H9 (cell line): ENCODE results near the gene TENM4. TPM values are rescaled to one million over a fixed set of nuclear protein-coding genes. Genes with fewer than 3 reads are reported as not detected.

Experiments
- DNase-seq: peaks from one replicate; pipeline ENCODE4 v3.0.0-alpha.2; 2017
- H2AFZ ChIP-seq: one replicate; pipeline ENCODE4 v1.6.1; 2013; ENCODE audit warnings: mild to moderate bottlenecking, low read length, control low read depth, moderate library complexity
- H2AK5ac ChIP-seq: 2 replicates; pipeline ENCODE4 v1.6.1; 2013; ENCODE audit warnings: low read length, control low read depth, mixed read lengths; ENCODE audit not compliant: insufficient read length
- H2BK120ac ChIP-seq: one replicate; pipeline ENCODE4 v1.6.1; 2013; ENCODE audit warnings: low read depth, mild to moderate bottlenecking, low read length, control low read depth, inconsistent platforms; ENCODE audit not compliant: poor library complexity, severe bottlenecking
- H2BK12ac ChIP-seq: 2 replicates; pipeline ENCODE4 v1.6.1; 2013; ENCODE audit warnings: low read length, control low read depth, mixed read lengths, low read depth; ENCODE audit not compliant: insufficient read length
- H2BK15ac ChIP-seq: 2 replicates; pipeline ENCODE4 v1.6.1; 2013; ENCODE audit warnings: low read depth, low read length, control low read depth
- H2BK20ac ChIP-seq: one replicate; pipeline ENCODE4 v1.6.1; 2013; ENCODE audit warnings: low read depth, mild to moderate bottlenecking, low read length, control low read depth, inconsistent platforms; ENCODE audit not compliant: poor library complexity, severe bottlenecking
- H2BK5ac ChIP-seq: 2 replicates; pipeline ENCODE4 v1.6.1; 2013; ENCODE audit warnings: low read length, control low read depth, mixed read lengths; ENCODE audit not compliant: insufficient read length
- H3K14ac ChIP-seq: 2 replicates; pipeline ENCODE4 v1.6.1; 2013; ENCODE audit warnings: low read length, control low read depth; ENCODE audit not compliant: insufficient read depth
- H3K18ac ChIP-seq: 2 replicates; pipeline ENCODE4 v1.6.1; 2013; ENCODE audit warnings: low read depth, mild to moderate bottlenecking, mixed read lengths, low read length, control low read depth; ENCODE audit not compliant: insufficient read length
- H3K23ac ChIP-seq: 2 replicates; pipeline ENCODE4 v1.6.1; 2013; ENCODE audit warnings: low read length, control low read depth, mixed read lengths, low read depth; ENCODE audit not compliant: insufficient read length
- H3K23me2 ChIP-seq: 2 replicates; pipeline ENCODE4 v1.6.1; 2013; ENCODE audit warnings: low read depth, mild to moderate bottlenecking, mixed read lengths, low read length, control low read depth; ENCODE audit not compliant: insufficient read length, poor library complexity, severe bottlenecking
- H3K27ac ChIP-seq: 2 replicates; pipeline ENCODE4 v1.5.1; 2013; ENCODE audit warnings: low read length, control low read depth, mixed read lengths, low read depth; ENCODE audit not compliant: insufficient read length
- H3K27me3 ChIP-seq: 2 replicates; pipeline ENCODE4 v1.6.1; 2013; ENCODE audit warnings: low read length, control low read depth, inconsistent platforms; ENCODE audit not compliant: insufficient read depth
- H3K4ac ChIP-seq: 2 replicates; pipeline ENCODE4 v1.6.1; 2013; ENCODE audit warnings: low read depth, mild to moderate bottlenecking, control low read depth, inconsistent platforms, low read length, moderate library complexity
- H3K4me1 ChIP-seq: 2 replicates; pipeline ENCODE4 v1.6.1; 2013; ENCODE audit warnings: low read length, control low read depth, inconsistent platforms; ENCODE audit not compliant: insufficient read depth
- H3K4me2 ChIP-seq: 2 replicates; pipeline ENCODE4 v1.6.1; 2013; ENCODE audit warnings: low read length, control low read depth, mixed read lengths; ENCODE audit not compliant: insufficient read length, insufficient read depth
- H3K56ac ChIP-seq: 2 replicates; pipeline ENCODE4 v1.6.1; 2013; ENCODE audit warnings: low read depth, mild to moderate bottlenecking, mixed read lengths, low read length, control low read depth; ENCODE audit not compliant: insufficient read length
- H3K79me1 ChIP-seq: 2 replicates; pipeline ENCODE4 v1.6.1; 2013; ENCODE audit warnings: low read depth, mild to moderate bottlenecking, moderate library complexity, low read length, control low read depth, inconsistent platforms; ENCODE audit not compliant: insufficient read depth, poor library complexity, severe bottlenecking
- H3K79me2 ChIP-seq: 2 replicates; pipeline ENCODE4 v1.6.1; 2013; ENCODE audit warnings: low read length, control low read depth, inconsistent platforms; ENCODE audit not compliant: insufficient read depth
- H3K9ac ChIP-seq: 2 replicates; pipeline ENCODE4 v1.6.1; 2013; ENCODE audit warnings: low read length, control low read depth, mixed read lengths; ENCODE audit not compliant: insufficient read length; ENCODE audit errors: extremely low read depth
- H3K9me3 ChIP-seq: one replicate; pipeline ENCODE4 v1.6.1; 2013; ENCODE audit warnings: low read depth, low read length, inconsistent platforms; ENCODE audit not compliant: control insufficient read depth
- H3T11ph ChIP-seq: one replicate; pipeline ENCODE4 v1.6.1; 2013; ENCODE audit warnings: mild to moderate bottlenecking, low read length, control low read depth, inconsistent platforms
- H4K20me1 ChIP-seq: one replicate; pipeline ENCODE4 v1.6.1; 2013; ENCODE audit not compliant: control insufficient read depth, insufficient read length, insufficient read depth
- H4K5ac ChIP-seq: 2 replicates; pipeline ENCODE4 v1.6.1; 2013; ENCODE audit warnings: low read depth, mild to moderate bottlenecking, mixed read lengths, low read length, control low read depth; ENCODE audit not compliant: insufficient read length
- H4K8ac ChIP-seq: replicated peaks from 2 replicates; pipeline ENCODE4 v1.6.1; 2013; ENCODE audit warnings: low read length, control low read depth, mixed read lengths, low read depth; ENCODE audit not compliant: insufficient read length
- H4K91ac ChIP-seq: 2 replicates; pipeline ENCODE4 v1.6.1; 2013; ENCODE audit warnings: low read depth, mild to moderate bottlenecking, moderate library complexity, mixed read lengths, low read length, control low read depth; ENCODE audit not compliant: insufficient read length
- H3K27ac Mint-ChIP-seq, 3 experiments: 2 replicates in 2 of 3; 3 replicates in 1 of 3; pipeline ENCODE4 v1.8.0; 2020 to 2021; ENCODE audit warnings: mixed read lengths in 3 of 3, mild to moderate bottlenecking in 1 of 3, moderate library complexity in 1 of 3
- H3K27me3 Mint-ChIP-seq: 2 replicates; pipeline ENCODE4 v1.8.0; 2021; ENCODE audit warnings: low read depth, mild to moderate bottlenecking, moderate library complexity, mixed read lengths
- H3K36me3 Mint-ChIP-seq, 3 experiments: 2 replicates in 2 of 3; 3 replicates in 1 of 3; pipeline ENCODE4 v1.8.0; 2020 to 2021; ENCODE audit warnings: low read depth in 3 of 3, mixed read lengths in 3 of 3; ENCODE audit not compliant: insufficient read depth in 1 of 3
- H3K4me1 Mint-ChIP-seq, 2 experiments: 2 replicates each; pipeline ENCODE4 v1.8.0; 2020; ENCODE audit warnings: mixed read lengths in 2 of 2
- H3K4me3 Mint-ChIP-seq, 2 experiments: 2 replicates in 1 of 2; 3 replicates in 1 of 2; pipeline ENCODE4 v1.8.0; 2020 to 2021; ENCODE audit warnings: mild to moderate bottlenecking in 2 of 2, mixed read lengths in 2 of 2, moderate library complexity in 1 of 2
- H3K9me3 Mint-ChIP-seq, 2 experiments: 2 replicates in 1 of 2; 3 replicates in 1 of 2; pipeline ENCODE4 v1.8.0; 2020; ENCODE audit warnings: mild to moderate bottlenecking in 2 of 2, mixed read lengths in 2 of 2, moderate library complexity in 1 of 2
- WGBS: extraction: QIAGEN DNeasy Blood & Tissue Kit; methylation state at CpG from one replicate; pipeline ENCODE4 v1.1.7; 2013; ENCODE audit warnings: missing lambda C conversion rate, low lambda C conversion rate, mixed read lengths; ENCODE audit not compliant: insufficient read length; ENCODE audit errors: extremely low coverage; 5-methylcytosine and 5-hydroxymethylcytosine counted together
- total RNA-seq: library from RNA; stranded (reverse); gene quantifications from 2 replicates; pipeline ENCODE4 v1.2.1, GENCODE V29; 2021
- TF ChIP-seq, protein P1 (sequence below): fragments of 200-600 bp; sonication (generic); conservative IDR thresholded peaks from 3 replicates; pipeline ENCODE4 v1.8.0; 2021; ENCODE audit warnings: antibody characterized with exemption, mild to moderate bottlenecking

Gene TENM4
- total RNA-seq, 1 experiment from 2014 or later, result 4.6 TPM

DNA sequence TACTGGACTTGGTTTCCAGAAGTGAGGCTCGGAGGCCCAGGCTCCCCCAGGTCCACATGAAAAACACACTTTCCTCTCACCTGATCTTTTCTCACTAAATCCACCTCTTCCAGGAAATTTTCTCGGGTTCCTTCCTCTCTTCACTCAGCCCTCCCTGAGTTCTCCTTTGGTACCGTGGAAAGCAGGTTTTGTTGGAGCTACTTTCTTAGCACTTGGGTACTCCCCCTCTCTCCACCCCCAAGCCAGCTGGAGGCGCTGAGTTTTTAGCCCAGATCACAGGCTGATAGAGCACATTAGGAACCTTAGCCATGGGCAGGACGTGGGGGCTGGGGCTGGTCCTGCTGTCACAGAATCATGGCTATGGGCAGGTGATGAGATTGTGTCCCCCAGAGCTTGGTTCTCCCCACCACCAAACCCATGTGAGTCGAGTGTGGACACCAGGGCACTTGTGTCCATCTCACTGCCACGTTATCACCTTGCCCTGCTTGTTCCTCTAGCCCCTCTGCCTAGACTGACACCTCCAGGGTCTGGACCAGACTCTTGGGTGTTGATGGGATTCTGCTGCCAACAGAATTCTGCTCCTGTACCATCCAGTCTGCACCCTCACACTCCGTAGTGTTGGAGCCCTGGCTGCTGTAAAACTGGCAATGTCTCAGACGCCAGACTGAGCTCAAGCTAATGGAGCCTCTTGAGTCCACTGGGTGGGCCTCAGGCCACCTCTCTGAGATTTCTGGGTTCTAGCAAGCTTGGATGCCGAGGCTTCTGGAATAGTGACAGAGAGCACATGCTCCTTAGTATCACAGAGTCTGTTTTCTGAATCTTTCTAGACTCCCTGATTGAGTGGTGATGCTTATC lies 791.2 kb downstream of the TENM4 start:
- no peak overlapping the region for H2AK5ac ChIP-seq
- DNase-seq, result no peak

More for the DNA sequence above, 791.2 kb downstream of the TENM4 start:
- no peak overlapping the region for H3K23ac ChIP-seq
- H3K14ac ChIP-seq, result no peak overlapping the region; the same call in 1 of the 2 replicates
- no peak overlapping the region for H2BK120ac ChIP-seq
- Mint-ChIP-seq H3K4me1 (peaks cover 19 to 27% of the 10 kb centered on the region in 2 experiments), H3K4me3 (no peak overlapping the region), H3K27ac (no peak overlapping the region; a peak in 1 of 7 replicates), H3K27me3 (peaks cover 3% of the 10 kb centered on the region; the same call in 1 of the 2 replicates), H3K36me3 (no peaks in the 10 kb centered on the region), H3K9me3 (no peaks in the 10 kb centered on the region)
- no peak overlapping the region for H3T11ph ChIP-seq
- H4K91ac ChIP-seq, result no peak overlapping the region
- H2BK5ac ChIP-seq, result no peak overlapping the region
- H3K23me2 ChIP-seq, result no peaks in the 10 kb centered on the region
- no peaks in the 10 kb centered on the region for H3K27me3 ChIP-seq
- H4K8ac ChIP-seq, result no peak overlapping the region
- TF ChIP-seq, protein P1, sequence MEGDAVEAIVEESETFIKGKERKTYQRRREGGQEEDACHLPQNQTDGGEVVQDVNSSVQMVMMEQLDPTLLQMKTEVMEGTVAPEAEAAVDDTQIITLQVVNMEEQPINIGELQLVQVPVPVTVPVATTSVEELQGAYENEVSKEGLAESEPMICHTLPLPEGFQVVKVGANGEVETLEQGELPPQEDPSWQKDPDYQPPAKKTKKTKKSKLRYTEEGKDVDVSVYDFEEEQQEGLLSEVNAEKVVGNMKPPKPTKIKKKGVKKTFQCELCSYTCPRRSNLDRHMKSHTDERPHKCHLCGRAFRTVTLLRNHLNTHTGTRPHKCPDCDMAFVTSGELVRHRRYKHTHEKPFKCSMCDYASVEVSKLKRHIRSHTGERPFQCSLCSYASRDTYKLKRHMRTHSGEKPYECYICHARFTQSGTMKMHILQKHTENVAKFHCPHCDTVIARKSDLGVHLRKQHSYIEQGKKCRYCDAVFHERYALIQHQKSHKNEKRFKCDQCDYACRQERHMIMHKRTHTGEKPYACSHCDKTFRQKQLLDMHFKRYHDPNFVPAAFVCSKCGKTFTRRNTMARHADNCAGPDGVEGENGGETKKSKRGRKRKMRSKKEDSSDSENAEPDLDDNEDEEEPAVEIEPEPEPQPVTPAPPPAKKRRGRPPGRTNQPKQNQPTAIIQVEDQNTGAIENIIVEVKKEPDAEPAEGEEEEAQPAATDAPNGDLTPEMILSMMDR, result no peak
- no peak overlapping the region for H2BK15ac ChIP-seq
- H3K56ac ChIP-seq, result no peak overlapping the region
- H3K9ac ChIP-seq, result no peak overlapping the region
- H2AFZ ChIP-seq, result no peak overlapping the region
- no peak overlapping the region for H3K4me2 ChIP-seq
- no peak overlapping the region for H3K27ac ChIP-seq
- no peak overlapping the region for H3K18ac ChIP-seq
- no peak overlapping the region for H2BK20ac ChIP-seq
- H3K4ac ChIP-seq, result no peak overlapping the region
- no peaks in the 10 kb centered on the region for H3K79me2 ChIP-seq
- no peaks in the 10 kb centered on the region for H4K20me1 ChIP-seq
- no peak overlapping the region for H4K5ac ChIP-seq
- no peaks in the 10 kb centered on the region for H3K79me1 ChIP-seq
- H3K9me3 ChIP-seq, result no peaks in the 10 kb centered on the region
- no CpG with 5 or more reads among the region's 10 CpGs for WGBS
- no peak overlapping the region for H2BK12ac ChIP-seq
- no peaks in the 10 kb centered on the region for H3K4me1 ChIP-seq
